Adipocyte (in vitro differentiated cells): ENCODE results near the gene KIF3A.

ENCODE experiments used
- DNase-seq: peaks from one replicate; pipeline ENCODE4 v3.0.0-alpha.2; 2015; ENCODE audit warnings: low read depth
- H3K27me3 ChIP-seq: replicated peaks from 2 replicates; pipeline ENCODE4 v1.7.0; 2013; ENCODE audit warnings: mild to moderate bottlenecking, low read length, moderate library complexity; ENCODE audit not compliant: control insufficient read depth, insufficient read depth
- H3K36me3 ChIP-seq: 2 replicates; pipeline ENCODE4 v1.7.0; 2013; ENCODE audit warnings: low read length, mild to moderate bottlenecking, moderate library complexity; ENCODE audit not compliant: control insufficient read depth, insufficient read depth, severe bottlenecking
- H3K4me1 ChIP-seq: 2 replicates; pipeline ENCODE4 v1.7.0; 2013; ENCODE audit warnings: mild to moderate bottlenecking, low read length, moderate library complexity; ENCODE audit not compliant: control insufficient read depth, insufficient read depth
- H3K4me3 ChIP-seq: 2 replicates; pipeline ENCODE4 v1.7.0; 2013; ENCODE audit warnings: mild to moderate bottlenecking, low read length, moderate library complexity
- H3K9ac ChIP-seq: 2 replicates; pipeline ENCODE4 v1.7.0; 2013; ENCODE audit warnings: mild to moderate bottlenecking, low read length, moderate library complexity
- H3K9me3 ChIP-seq: 2 replicates; pipeline ENCODE4 v1.7.0; 2013; ENCODE audit warnings: mild to moderate bottlenecking, low read length, moderate library complexity; ENCODE audit not compliant: control insufficient read depth

Gene KIF3A

GRCh38 chr5:132760601-132761317 lies 23.4 kb upstream of the KIF3A start:
- peaks cover 4% of the 10 kb centered on the region for H3K27me3 ChIP-seq
- H3K4me3 ChIP-seq = no peak overlapping the region
- no peak for DNase-seq
- H3K36me3 ChIP-seq = peaks cover 75% of the 10 kb centered on the region
- H3K4me1 ChIP-seq = peaks cover 7% of the 10 kb centered on the region
- H3K9me3 ChIP-seq = no peaks in the 10 kb centered on the region
- no peak overlapping the region for H3K9ac ChIP-seq

- H3K4me1 ChIP-seq = peaks cover under 1% of the 10 kb centered on the region
- H3K9me3 ChIP-seq = no peaks in the 10 kb centered on the region
- no peak for DNase-seq
- no peak overlapping the region for H3K4me3 ChIP-seq
- peaks cover 74% of the 10 kb centered on the region for H3K36me3 ChIP-seq
- no peak overlapping the region for H3K9ac ChIP-seq
- peaks cover 11% of the 10 kb centered on the region for H3K27me3 ChIP-seq
Measured at GRCh38 chr5:132760049-132760420, 22.7 kb upstream of the KIF3A start.

- Histone ChIP-seq H3K36me3 (peaks cover 67% of the 10 kb centered on the region), H3K9me3 (no peaks in the 10 kb centered on the region), H3K9ac (no peak overlapping the region), H3K4me3 (no peak overlapping the region), H3K27me3 (peaks cover 16% of the 10 kb centered on the region), H3K4me1 (no peaks in the 10 kb centered on the region)
- DNase-seq = no peak
Measured at GRCh38 chr5:132759114-132760048, 22.0 kb upstream of the KIF3A start.

GRCh38 chr5:132758451-132758850 lies 21.1 kb upstream of the KIF3A start:
- H3K4me3 ChIP-seq = no peak overlapping the region
- DNase-seq = no peak
- H3K9me3 ChIP-seq = no peaks in the 10 kb centered on the region
- peaks cover 60% of the 10 kb centered on the region for H3K36me3 ChIP-seq
- no peak overlapping the region for H3K9ac ChIP-seq
- peaks cover 25% of the 10 kb centered on the region for H3K27me3 ChIP-seq
- no peaks in the 10 kb centered on the region for H3K4me1 ChIP-seq

GRCh38 chr5:132756542-132756941 lies 19.2 kb upstream of the KIF3A start:
- Histone ChIP-seq H3K36me3 (peaks cover 43% of the 10 kb centered on the region), H3K4me3 (no peak overlapping the region), H3K4me1 (peaks cover 7% of the 10 kb centered on the region), H3K27me3 (peaks cover 36% of the 10 kb centered on the region), H3K9me3 (no peaks in the 10 kb centered on the region), H3K9ac (no peak overlapping the region)
- no peak for DNase-seq

GRCh38 chr5:132754947-132755346 lies 17.6 kb upstream of the KIF3A start:
- Histone ChIP-seq H3K36me3 (peaks cover 28% of the 10 kb centered on the region), H3K9ac (no peak overlapping the region), H3K4me3 (no peak overlapping the region), H3K4me1 (peaks cover 16% of the 10 kb centered on the region), H3K27me3 (peaks cover 36% of the 10 kb centered on the region), H3K9me3 (no peaks in the 10 kb centered on the region)
- DNase-seq = peak; percentile 35

- H3K4me3 ChIP-seq = no peak overlapping the region
- peaks cover 16% of the 10 kb centered on the region for H3K4me1 ChIP-seq
- no peaks in the 10 kb centered on the region for H3K9me3 ChIP-seq
- no peak for DNase-seq
- H3K9ac ChIP-seq = no peak overlapping the region
- peaks cover 36% of the 10 kb centered on the region for H3K27me3 ChIP-seq
- peaks cover 20% of the 10 kb centered on the region for H3K36me3 ChIP-seq
Measured at GRCh38 chr5:132754111-132754510, 16.8 kb upstream of the KIF3A start.

GRCh38 chr5:132753135-132753987 lies 16.0 kb upstream of the KIF3A start:
- no peak for DNase-seq
- Histone ChIP-seq H3K4me1 (peaks cover 16% of the 10 kb centered on the region), H3K36me3 (peaks cover 12% of the 10 kb centered on the region), H3K4me3 (no peak overlapping the region), H3K27me3 (peaks cover 41% of the 10 kb centered on the region), H3K9me3 (no peaks in the 10 kb centered on the region), H3K9ac (no peak overlapping the region)

- DNase-seq = no peak
Measured at GRCh38 chr5:132752581-132753125, 15.3 kb upstream of the KIF3A start.

GRCh38 chr5:132751971-132752580 lies 14.7 kb upstream of the KIF3A start:
- H3K27me3 ChIP-seq = peaks cover 41% of the 10 kb centered on the region

More at GRCh38 chr5:132752581-132753125, 15.3 kb upstream of the KIF3A start:
- Histone ChIP-seq H3K4me3 (no peak overlapping the region), H3K9me3 (no peaks in the 10 kb centered on the region), H3K9ac (no peak overlapping the region), H3K4me1 (peaks cover 16% of the 10 kb centered on the region), H3K27me3 (peaks cover 44% of the 10 kb centered on the region), H3K36me3 (peaks cover 6% of the 10 kb centered on the region)

More at GRCh38 chr5:132751971-132752580, 14.7 kb upstream of the KIF3A start:
- Histone ChIP-seq H3K9me3 (no peaks in the 10 kb centered on the region), H3K4me1 (peaks cover 16% of the 10 kb centered on the region), H3K36me3 (peaks cover under 1% of the 10 kb centered on the region), H3K4me3 (no peak overlapping the region), H3K9ac (no peak overlapping the region)
- no peak for DNase-seq
